ENCODE results near the gene GADD45G. TPM values are rescaled to one million over a fixed set of nuclear protein-coding genes. Genes with fewer than 3 reads are reported as not detected.
A peak's percentile ranks its signal among the peaks of the same experiment; 100 is the strongest.

The GADD45G gene
- total RNA-seq, 1 donor from 2014 or later: 19.8 TPM

DNA sequence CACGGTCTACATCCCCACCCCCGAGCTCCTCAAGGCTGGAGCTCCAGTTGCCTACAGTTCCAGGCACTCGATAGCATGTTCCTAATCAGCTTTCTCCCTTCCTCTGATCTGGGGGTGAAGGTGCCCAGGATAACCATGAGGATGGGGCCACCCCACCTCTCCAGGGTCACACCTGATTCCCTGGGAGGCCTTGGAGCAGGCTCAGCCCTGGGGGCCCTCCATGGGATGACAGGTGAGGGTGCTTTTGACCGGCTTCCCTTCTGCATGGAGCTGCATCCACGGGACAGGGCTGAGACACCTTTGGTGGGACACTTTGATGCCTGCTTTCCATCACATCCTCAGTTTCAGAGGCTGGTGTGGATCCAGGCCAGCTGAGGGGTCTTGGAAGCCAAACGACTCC, 28.6 kb downstream of the GADD45G start:
- no peak for DNase-seq
- Histone ChIP-seq H3K36me3 (no peaks in the 10 kb centered on the region), H3K27ac (no peak overlapping the region), H3K4me1 (peaks cover 24% of the 10 kb centered on the region), H3K27me3 (no peaks in the 10 kb centered on the region), H3K4me3 (no peak overlapping the region), H3K9me3 (no peaks in the 10 kb centered on the region)
- TF ChIP-seq, protein P1, sequence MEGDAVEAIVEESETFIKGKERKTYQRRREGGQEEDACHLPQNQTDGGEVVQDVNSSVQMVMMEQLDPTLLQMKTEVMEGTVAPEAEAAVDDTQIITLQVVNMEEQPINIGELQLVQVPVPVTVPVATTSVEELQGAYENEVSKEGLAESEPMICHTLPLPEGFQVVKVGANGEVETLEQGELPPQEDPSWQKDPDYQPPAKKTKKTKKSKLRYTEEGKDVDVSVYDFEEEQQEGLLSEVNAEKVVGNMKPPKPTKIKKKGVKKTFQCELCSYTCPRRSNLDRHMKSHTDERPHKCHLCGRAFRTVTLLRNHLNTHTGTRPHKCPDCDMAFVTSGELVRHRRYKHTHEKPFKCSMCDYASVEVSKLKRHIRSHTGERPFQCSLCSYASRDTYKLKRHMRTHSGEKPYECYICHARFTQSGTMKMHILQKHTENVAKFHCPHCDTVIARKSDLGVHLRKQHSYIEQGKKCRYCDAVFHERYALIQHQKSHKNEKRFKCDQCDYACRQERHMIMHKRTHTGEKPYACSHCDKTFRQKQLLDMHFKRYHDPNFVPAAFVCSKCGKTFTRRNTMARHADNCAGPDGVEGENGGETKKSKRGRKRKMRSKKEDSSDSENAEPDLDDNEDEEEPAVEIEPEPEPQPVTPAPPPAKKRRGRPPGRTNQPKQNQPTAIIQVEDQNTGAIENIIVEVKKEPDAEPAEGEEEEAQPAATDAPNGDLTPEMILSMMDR (IDR thresholded peaks at IDR 0.05): no peak
- no peak for ATAC-seq
- intact Hi-C loops (cut with DNase I): no loop called here

DNA sequence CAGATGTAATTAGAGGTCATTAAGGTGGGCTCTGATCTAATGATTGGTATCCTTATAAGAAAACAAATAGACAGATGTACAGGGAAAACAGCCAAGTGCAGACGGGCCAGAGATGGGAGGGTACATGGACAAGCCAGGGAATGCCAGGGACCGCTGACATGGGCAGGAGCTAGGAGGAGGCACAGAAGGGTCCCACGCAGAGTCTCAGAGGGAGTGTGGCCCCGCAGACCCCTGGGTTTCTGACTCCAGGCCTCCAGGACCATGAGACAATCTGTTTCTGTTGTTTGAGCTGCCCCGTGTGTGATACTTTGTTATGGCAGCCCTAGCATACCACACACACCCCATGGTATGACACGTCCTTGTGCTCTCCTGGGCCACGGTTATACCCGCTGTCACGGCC, 29.1 kb downstream of the GADD45G start:
- DNase-seq: no peak
- no peak for ATAC-seq
- TF ChIP-seq, protein P1 (IDR thresholded peaks at IDR 0.05): no peak
- Histone ChIP-seq H3K4me3 (no peak overlapping the region), H3K9me3 (no peaks in the 10 kb centered on the region), H3K27me3 (no peaks in the 10 kb centered on the region), H3K4me1 (peaks cover 27% of the 10 kb centered on the region), H3K36me3 (no peaks in the 10 kb centered on the region), H3K27ac (no peak overlapping the region)
- intact Hi-C loops (cut with DNase I): no loop called here

DNA sequence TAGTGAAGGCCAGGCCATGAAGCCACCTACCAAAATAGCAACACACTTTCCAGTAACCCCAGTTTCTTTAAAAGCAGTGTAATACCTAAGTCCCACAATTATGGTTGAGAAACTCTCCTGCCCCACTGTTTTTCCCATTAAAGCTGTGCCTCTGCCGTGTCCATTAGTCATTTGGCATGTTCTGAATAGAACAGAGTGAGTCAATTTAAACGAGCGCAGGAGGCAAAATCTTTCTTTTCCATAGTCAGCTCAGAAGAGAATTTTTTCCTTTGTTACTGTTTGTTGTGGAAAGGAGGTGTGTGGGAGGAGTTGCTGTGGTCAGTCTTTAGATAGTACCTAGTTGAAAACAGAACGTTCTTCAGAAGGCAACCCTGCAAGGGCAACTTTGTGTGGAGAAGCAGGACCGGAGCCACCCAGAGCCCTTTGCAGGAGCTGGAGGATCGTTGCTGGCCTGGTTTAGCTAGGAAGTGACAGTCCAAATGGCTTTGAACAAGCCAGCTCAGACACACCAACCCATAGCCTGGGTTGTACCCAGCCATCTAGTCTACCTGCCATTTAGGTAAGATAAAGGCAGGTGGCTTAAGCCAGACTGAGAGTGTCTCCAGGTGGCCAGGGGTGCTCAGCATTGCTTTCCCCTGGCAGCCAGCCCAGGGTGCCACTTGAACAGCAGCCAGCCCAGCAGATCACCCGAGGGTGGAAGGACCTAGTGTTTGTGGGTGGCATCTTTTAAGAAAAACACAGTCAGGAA, 30.4 kb downstream of the GADD45G start:
- peaks cover 34% of the 10 kb centered on the region for H3K4me1 ChIP-seq
- H3K4me3 ChIP-seq: no peak overlapping the region
- no peaks in the 10 kb centered on the region for H3K9me3 ChIP-seq
- H3K27me3 ChIP-seq: no peaks in the 10 kb centered on the region
- intact Hi-C loops (cut with DNase I): no loop called here
- no peak overlapping the region for H3K27ac ChIP-seq
- peak; percentile 84 for DNase-seq
- no peaks in the 10 kb centered on the region for H3K36me3 ChIP-seq
- TF ChIP-seq, protein P1 (IDR thresholded peaks at IDR 0.05): no peak
- ATAC-seq: peak; percentile 44

DNA sequence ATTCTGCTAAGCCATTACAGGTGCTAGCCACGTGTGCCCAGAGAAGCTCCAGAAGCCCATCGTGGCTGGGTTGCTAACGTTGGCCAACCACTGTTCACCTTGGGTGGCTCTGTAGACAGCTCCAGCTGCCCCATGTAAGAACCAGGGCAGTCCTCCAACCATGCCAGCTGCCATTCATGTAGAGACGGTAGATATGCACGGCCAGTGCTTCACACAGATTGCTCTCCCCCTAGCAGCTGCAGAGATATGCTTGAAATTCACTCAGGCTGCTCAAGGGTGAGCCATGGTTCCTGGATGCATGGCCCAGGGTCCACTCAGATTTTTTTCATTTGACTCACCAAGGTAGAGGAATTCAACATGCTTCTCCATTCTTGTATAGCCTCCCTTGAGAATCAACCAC, 31.0 kb downstream of the GADD45G start:
- TF ChIP-seq, protein P1 (IDR thresholded peaks at IDR 0.05): no peak
- Histone ChIP-seq H3K27ac (no peak overlapping the region), H3K4me3 (no peak overlapping the region), H3K9me3 (no peaks in the 10 kb centered on the region), H3K36me3 (no peaks in the 10 kb centered on the region), H3K27me3 (no peaks in the 10 kb centered on the region), H3K4me1 (peaks cover 40% of the 10 kb centered on the region)
- intact Hi-C loops (cut with DNase I): no loop called here
- ATAC-seq (no peak), DNase-seq (no peak)

DNA sequence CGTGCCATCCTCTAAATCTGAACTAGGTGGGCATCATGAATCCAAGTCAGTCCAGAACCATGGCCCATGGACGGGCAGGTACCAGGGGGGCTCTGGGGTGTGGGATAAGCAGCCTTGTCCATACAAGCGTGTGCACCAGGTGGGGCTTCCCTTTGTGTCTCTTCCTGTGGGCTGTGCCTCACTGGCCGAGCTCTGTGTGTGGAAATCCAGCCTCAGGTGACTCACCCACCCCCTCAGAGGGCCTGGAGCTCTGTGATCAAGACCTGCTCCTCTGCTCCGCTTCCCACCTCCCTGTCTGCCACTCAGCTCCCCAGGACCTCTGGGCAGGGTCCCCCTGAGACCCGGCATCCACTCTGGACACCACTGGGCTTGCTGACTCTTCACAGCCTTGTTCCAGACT, 33.0 kb downstream of the GADD45G start:
- H3K4me3 ChIP-seq: no peak overlapping the region
- H3K27me3 ChIP-seq: no peaks in the 10 kb centered on the region
- H3K36me3 ChIP-seq: no peaks in the 10 kb centered on the region
- no peak overlapping the region for H3K27ac ChIP-seq
- TF ChIP-seq, protein P1 (IDR thresholded peaks at IDR 0.05): no peak
- intact Hi-C loops (cut with DNase I): no loop called here
- H3K9me3 ChIP-seq: no peaks in the 10 kb centered on the region
- peaks cover 34% of the 10 kb centered on the region for H3K4me1 ChIP-seq
- DNase-seq (no peak), ATAC-seq (no peak)

All from upper lobe of right lung (tissue), 1 donor.